BE2C (cell line): ENCODE data around the gene SETD5.

ENCODE experiments used
- DNase-seq: peaks from one replicate; pipeline ENCODE4 v3.0.0-alpha.2; 2020
- H3K27me3 ChIP-seq: fragments of 250-450 bp; sonication (Bioruptor Pico); 2 replicates; pipeline ENCODE4 v1.5.1; 2020; ENCODE audit warnings: mild to moderate bottlenecking
- H3K36me3 ChIP-seq: fragments of 250-450 bp; sonication (Bioruptor Pico); 2 replicates; pipeline ENCODE4 v1.5.1; 2020; ENCODE audit warnings: mild to moderate bottlenecking
- H3K4me1 ChIP-seq: fragments of 250-450 bp; sonication (Bioruptor Pico); 2 replicates; pipeline ENCODE4 v1.5.1; 2020
- H3K4me3 ChIP-seq: 2 replicates; pipeline ENCODE4 v1.5.1; 2011; ENCODE audit warnings: low read depth, low read length
- H3K9me3 ChIP-seq: fragments of 250-450 bp; sonication (Bioruptor Pico); 2 replicates; pipeline ENCODE4 v1.5.1; 2020
- CTCF ChIP-seq: IDR thresholded peaks from 2 replicates; pipeline ENCODE4 v1.5.1; 2012; ENCODE audit warnings: mild to moderate bottlenecking, low read depth, low read length

SETD5 gene

GRCh38 chr3:9497821-9498565 lies 100.6 kb downstream of the SETD5 start:
- H3K27me3 ChIP-seq = no peaks in the 10 kb centered on the region
- H3K36me3 ChIP-seq = no peaks in the 10 kb centered on the region
- DNase-seq = no peak
- H3K4me1 ChIP-seq = no peaks in the 10 kb centered on the region
- no peak for TF ChIP-seq CTCF
- H3K4me3 ChIP-seq = no peak overlapping the region
- H3K9me3 ChIP-seq = no peaks in the 10 kb centered on the region

GRCh38 chr3:9498781-9499180 lies 101.4 kb downstream of the SETD5 start:
- Histone ChIP-seq H3K9me3 (no peaks in the 10 kb centered on the region), H3K27me3 (no peaks in the 10 kb centered on the region), H3K36me3 (no peaks in the 10 kb centered on the region), H3K4me1 (no peaks in the 10 kb centered on the region), H3K4me3 (no peak overlapping the region)
- DNase-seq = no peak
- no peak for TF ChIP-seq CTCF

- no peak for TF ChIP-seq CTCF
- H3K9me3 ChIP-seq = no peaks in the 10 kb centered on the region
- H3K27me3 ChIP-seq = no peaks in the 10 kb centered on the region
- DNase-seq = no peak
- no peak overlapping the region for H3K4me3 ChIP-seq
- no peaks in the 10 kb centered on the region for H3K4me1 ChIP-seq
- H3K36me3 ChIP-seq = no peaks in the 10 kb centered on the region
These were observed 102.2 kb downstream of the SETD5 start for GRCh38 chr3:9499455-9500107.

GRCh38 chr3:9500108-9501050 lies 103.0 kb downstream of the SETD5 start:
- peak; percentile 50 for TF ChIP-seq CTCF
- H3K9me3 ChIP-seq = no peaks in the 10 kb centered on the region
- H3K36me3 ChIP-seq = no peaks in the 10 kb centered on the region
- peak; percentile 73 for DNase-seq
- no peak overlapping the region for H3K4me3 ChIP-seq
- no peaks in the 10 kb centered on the region for H3K4me1 ChIP-seq
- H3K27me3 ChIP-seq = no peaks in the 10 kb centered on the region

- Histone ChIP-seq H3K36me3 (no peaks in the 10 kb centered on the region), H3K4me1 (no peaks in the 10 kb centered on the region), H3K4me3 (no peak overlapping the region), H3K27me3 (no peaks in the 10 kb centered on the region), H3K9me3 (no peaks in the 10 kb centered on the region)
- no peak for DNase-seq
- TF ChIP-seq CTCF = no peak
These were observed 103.8 kb downstream of the SETD5 start for GRCh38 chr3:9501226-9501625.
